ENCODE results near the gene PPM1A.

The PPM1A gene

GRCh38 chr14:60227291-60227690 lies 21.7 kb upstream of the PPM1A start:
- no peak for DNase-seq

DNA sequence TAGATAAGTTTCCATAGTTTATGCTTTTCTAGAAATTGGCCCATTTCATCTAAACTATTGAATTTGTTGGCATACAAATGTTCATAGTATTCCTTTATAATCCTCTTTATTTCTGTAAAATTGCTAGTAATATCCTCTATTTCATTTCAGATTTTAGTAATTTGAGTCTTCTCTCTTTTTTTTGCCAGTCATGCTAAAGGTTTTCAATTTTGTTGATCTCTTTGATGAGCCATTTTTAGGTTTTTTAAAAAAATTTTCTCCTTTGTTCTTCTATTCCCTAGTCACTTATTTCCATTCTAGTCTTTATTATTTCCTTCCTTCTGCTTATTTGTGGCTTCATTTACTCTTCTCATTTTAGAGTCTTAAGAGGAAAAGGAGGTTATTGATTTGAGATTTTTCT lies 19.4 kb upstream of the PPM1A start:
- no peak for DNase-seq

- no peak for DNase-seq
These were observed 16.8 kb upstream of the PPM1A start for GRCh38 chr14:60232185-60232584.

- no peak for DNase-seq
These were observed 15.8 kb upstream of the PPM1A start for GRCh38 chr14:60233251-60233650.

- DNase-seq: no peak
These were observed 15.1 kb upstream of the PPM1A start for GRCh38 chr14:60233891-60234290.

GRCh38 chr14:60235440-60235839 lies 13.6 kb upstream of the PPM1A start:
- no peak for DNase-seq

DNA sequence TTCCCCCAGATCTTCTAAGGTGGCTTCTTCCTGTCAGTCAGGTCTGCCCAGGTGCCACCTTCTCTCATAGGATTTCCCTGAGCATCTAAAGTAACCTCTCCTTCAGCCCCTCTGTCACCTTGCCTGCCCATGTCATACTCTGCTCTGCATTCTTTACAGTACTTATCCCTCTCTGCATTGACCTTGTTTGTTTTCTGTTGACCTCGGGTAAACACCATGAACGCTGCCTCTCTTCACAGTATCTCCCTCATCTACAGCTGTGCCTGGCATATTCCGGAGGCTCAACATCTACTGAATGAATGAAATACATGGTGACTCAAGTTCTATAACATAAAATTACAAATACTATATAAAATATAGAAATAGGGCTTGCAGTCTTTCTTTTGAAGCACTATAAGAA lies 10.1 kb upstream of the PPM1A start:
- no peak for DNase-seq

GRCh38 chr14:60240139-60240856 lies 8.7 kb upstream of the PPM1A start:
- no peak for DNase-seq

- no peak for DNase-seq
These were observed 7.9 kb upstream of the PPM1A start for GRCh38 chr14:60241091-60241490.

DNA sequence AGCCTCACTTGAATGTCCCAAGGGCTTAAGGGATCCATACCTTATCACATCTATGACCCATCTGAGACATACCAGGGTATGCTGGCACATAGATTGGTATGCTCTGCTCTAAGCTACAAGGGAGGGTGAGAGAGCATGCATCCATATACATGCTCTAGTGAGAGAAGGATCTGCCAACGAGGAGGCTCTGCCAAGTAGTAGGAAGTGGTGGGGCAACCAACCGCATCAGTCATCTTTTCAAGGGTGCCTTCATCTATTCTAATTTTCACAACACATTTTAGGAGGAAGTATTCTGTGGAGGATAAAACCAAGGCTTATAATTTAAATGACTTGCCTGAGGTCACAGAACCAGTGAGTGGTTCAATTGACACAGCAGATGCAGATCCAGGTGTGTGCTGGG lies 6.6 kb upstream of the PPM1A start:
- DNase-seq: peak; percentile 39 to 65 (median 58)

GRCh38 chr14:60245380-60246177 lies 3.4 kb upstream of the PPM1A start:
- no peak for DNase-seq

DNA sequence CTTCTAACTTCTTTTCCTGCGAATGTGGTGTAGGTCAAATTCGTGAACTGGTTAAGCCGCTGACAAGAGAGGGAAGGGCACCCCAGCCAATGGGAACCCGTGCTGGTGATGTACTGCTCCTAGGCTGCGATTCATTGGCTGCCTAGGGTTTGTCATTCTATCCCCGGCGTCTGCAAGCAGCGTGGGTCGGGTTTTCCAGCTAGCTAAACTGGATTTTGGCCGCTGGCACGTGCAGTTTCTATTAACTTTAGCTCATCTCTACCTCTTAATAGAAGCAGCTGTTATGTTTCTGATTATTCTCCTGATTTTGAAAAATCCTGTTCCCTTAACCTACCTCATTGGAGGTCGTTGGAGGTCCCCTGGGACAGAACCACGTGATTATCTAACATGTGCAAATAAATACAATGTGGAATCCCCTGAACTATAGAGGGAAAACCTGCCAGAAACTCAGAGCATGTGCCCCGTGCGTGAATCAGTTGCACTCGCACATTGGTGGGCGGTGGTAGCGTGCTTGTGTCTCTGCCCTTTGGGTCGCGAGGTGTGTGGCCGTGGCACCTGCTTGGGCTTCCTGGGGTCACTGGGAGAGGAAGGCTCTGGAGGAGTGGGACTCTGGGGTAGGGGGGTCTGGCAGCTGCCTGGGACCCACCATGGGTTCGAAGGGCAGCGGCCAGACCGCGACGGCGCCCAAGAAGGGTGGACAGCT lies 876 bp upstream of the PPM1A start:
- DNase-seq: peak; percentile 86 to 92 (median 92)

DNA sequence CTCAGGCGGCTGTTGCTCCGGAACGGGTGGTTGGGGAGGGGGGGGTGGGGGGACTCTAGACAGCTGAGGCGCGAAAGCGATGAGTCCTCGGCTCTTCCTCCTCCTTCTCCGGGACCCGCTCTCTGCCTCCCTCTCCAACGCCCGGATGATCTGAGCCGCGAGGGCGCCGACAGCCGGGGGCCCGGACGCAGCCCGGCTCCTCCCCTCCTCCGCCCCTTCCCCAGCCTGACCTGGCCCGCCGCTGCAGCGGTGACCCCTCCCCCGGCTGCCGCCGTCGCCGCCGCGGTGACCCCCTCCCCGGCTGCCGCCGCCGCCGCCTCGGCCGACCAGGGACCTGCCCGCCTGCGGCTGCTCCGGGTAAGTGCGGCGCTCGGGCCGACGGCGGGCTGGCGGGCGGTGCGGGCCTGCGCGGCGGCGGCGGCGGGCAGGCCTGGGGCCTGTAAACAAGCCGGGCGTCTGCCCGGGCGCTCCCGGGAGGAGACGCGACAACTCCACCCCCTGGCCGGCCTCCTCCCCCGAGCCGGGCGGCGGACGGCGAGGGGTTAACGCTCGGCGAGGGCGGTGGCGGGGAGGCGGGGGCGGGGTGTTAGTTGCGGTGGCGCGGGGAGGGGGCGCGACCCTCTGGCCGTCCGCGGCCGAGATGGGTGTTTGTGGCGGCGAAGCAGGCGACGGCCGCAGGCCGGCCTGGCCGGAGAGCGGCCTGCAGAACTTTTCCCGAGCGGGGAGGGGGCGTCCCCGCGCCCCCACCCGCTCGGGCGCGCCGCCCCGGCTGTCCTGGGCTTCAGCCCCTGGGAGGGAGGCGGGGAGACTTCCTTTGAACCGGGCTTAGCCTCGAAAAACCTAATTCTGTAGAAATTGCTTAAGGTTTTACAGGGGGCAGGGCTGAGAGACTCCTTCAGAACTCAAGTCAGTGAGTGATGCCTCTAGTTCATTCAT lies 568 bp downstream of the PPM1A start:
- peak; percentile 58 to 88 (median 78) for DNase-seq

DNA sequence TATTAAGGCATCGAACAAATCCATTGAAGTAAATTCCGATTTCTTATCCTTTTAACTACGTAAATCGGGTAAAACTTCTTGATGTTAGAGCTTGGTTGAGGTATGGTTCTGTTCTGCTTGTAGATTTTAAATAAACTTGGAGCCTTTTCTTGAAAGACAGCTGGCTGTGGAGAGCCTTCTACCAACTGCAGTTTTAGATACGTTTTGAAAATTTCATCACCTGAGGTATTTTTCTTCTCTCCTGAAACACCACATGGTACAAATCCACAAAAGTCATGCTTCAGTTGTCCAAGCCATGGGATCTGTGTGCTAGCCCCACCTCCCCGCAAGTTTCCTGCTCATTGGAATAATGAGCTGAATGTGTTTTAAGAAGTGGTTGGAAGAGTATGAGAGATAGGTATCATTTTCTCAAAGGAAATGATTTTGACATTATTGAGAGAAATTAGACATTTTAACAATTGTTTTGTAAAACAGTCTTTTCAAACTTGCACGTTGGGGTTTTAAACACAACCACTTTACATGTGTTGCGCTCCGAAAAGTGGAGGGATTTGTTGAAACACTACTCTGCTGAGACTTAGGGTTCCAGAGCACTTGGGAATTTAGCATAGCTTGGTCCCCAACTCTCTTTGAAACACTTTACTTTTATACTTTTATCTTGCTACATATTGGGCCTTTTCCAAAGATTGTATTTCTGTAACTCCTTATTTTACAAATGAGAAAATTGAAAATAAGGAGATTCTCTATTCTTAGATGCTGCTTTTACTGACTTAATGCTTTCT lies 1.4 kb downstream of the PPM1A start:
- no peak for DNase-seq

DNA sequence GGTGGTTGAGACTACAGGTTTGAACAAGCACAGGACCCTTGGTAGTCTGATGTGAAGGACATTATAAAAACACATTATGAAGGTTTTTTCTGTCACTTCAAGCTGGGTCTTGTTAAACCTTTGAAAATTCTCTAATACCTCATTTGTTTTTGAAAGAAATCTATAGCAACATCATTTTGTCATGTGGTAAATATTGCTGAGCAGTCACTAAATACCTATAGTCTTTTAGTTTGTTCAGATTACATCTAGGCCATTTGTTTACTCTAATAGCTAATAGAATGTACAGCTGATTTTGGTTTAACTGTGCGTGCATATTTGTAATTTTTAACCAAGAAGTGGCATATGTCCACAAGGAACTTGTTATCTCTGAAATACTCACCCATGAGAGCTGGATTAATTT lies 2.9 kb downstream of the PPM1A start:
- DNase-seq: no peak

- no peak for DNase-seq
These were observed 3.6 kb downstream of the PPM1A start for GRCh38 chr14:60252630-60253029.

- no peak for DNase-seq
These were observed 4.6 kb downstream of the PPM1A start for GRCh38 chr14:60253649-60254048.

DNA sequence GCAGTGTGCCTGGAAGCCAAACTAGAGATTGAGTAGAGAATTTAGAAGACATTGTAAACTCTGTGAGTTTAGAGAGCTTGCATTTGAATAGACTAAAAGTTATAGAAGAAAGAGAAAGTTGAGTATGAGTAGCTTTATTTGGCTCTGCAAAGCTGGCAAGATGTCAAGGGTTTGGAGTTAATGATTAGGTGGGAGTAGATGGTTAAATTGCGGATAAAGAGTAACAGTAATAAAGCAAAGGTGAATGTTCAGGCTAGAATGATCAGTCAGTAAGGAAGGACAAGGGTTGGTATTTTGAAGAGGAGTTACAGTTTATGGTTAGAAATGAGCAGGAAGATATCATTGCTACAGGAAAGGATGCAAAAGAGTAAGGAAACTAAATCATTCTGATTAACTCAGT lies 5.2 kb downstream of the PPM1A start:
- no peak for DNase-seq

DNA sequence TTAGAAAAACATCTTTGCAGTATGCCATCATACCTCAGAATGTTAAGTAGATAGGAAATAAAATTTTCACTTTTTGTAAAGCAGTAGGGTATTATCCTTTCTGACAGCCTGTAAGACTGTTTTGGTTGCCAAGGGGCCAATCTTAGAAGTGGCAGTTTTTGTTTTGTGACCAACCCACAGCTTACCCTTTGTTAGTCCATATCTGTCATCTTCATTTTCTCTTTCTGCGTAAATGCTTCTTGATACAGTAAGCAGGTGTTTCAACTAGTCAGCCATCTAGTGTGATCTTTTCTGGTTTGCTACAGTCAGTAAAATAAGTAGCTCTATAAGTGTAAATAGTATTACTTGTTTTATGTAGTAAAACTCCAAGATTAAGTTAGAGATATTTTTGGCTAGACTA lies 8.8 kb downstream of the PPM1A start:
- DNase-seq: no peak

DNA sequence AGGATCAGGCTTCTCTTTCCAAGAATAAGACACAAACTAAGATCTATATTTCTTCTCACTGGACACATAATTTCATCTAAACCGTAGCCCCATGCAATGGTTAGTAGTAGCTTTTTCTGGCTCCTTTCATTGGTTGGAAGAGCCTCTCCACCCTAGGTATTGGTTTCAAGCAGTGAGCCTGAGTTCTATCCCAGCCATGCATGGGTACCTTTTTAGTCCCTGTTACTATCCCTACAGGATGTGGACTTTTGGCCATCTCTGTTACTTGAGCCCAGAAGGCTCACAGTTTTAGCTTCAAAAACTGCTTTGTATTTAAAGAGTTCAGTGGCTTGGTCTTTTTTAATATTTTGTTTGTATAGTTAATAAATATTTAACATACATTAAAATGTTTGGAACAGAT lies 16.1 kb downstream of the PPM1A start:
- no peak for DNase-seq
